GM08714 (cell line): Measurements from ENCODE around the gene NRXN3.

Experiments used
- H3K4me3 ChIP-seq: fragments of 200-500 bp; sonication (Bioruptor generic); 2 replicates; pipeline ENCODE4 v1.5.1; 2014; ENCODE audit warnings: mild to moderate bottlenecking, low read length, inconsistent platforms
- ZNF274 ChIP-seq: IDR thresholded peaks from 2 replicates; pipeline ENCODE4 v1.6.1; 2012; ENCODE audit warnings: mild to moderate bottlenecking, low read depth, low read length

The NRXN3 gene

DNA sequence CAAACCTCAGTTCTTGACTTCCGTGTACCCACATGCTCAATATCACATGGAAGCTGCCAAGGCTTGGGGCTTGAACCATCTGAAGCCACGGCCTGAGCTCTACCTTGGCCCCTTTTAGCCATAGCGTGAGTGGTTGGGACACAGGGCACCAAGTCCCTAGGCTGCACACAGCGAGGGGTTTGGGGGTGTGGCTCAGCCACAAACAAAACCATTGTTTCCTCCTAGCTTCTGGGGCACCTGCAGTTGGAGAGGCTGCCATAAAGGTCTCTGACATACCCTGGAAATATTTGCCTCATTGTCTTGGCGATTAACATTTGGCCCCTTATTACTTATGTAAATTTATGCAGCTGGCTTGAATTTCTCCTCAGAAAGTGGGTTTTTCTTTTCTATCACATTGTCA, 628.6 kb downstream of the NRXN3 start:
- H3K4me3 ChIP-seq = no peak overlapping the region
- no peak for TF ChIP-seq ZNF274

DNA sequence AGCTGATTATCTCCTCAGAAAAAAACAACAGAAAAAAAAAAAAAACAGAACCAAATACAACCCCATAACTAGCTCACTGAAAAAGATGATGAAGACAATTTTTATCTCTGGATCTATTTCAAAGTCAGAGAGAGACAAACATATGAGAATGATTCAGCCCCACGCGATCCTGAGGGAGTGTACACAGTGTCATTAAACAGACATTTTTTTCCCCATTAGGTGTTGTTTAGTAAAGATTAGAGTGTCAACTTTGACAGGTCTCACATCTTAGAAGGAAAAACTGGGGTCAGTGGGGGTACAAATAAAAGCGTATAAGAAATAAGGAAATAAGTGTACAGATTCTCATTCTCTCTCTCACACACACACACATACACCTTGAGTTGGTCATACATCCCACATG, 635.4 kb downstream of the NRXN3 start:
- no peak for TF ChIP-seq ZNF274
- H3K4me3 ChIP-seq = no peak overlapping the region

DNA sequence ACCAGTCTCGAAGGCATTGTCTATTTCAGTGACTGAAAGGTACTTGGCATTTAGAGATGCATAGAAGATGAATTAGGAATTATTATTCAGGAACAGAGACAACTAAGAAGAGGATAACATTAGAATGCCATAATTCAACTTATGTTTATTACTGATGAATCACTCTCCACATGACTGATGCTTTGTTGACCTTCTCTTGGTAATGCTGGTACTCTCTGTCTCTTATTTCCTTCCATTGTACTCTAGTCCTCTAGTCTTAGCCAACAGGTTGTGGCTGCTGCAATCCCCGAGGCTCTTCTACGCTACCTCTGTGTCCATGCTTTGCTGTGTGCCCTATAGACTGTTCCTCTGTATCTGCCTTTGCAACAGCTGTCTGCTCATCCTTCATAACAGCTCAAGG, 652.9 kb downstream of the NRXN3 start:
- TF ChIP-seq ZNF274 = no peak
- no peak overlapping the region for H3K4me3 ChIP-seq

DNA sequence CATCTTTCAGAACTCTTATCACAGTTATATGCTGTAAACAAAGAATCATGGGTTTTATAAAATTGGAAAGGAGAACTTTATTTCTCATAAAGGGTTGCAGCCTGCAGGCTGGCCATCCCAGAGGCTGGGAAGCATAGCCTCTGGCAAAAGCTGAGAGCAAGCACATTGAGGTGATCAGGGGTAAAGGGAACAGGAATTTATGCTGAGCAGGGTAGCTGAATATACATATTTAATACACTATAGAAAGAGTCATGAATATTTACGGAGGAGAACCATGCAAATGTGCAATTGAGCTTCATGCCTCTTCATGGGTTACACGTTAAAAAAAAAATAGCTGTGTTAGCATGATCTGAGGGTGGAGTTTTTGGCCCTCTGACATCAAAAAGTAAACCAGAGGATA, 653.3 kb downstream of the NRXN3 start:
- no peak overlapping the region for H3K4me3 ChIP-seq
- TF ChIP-seq ZNF274 = no peak

DNA sequence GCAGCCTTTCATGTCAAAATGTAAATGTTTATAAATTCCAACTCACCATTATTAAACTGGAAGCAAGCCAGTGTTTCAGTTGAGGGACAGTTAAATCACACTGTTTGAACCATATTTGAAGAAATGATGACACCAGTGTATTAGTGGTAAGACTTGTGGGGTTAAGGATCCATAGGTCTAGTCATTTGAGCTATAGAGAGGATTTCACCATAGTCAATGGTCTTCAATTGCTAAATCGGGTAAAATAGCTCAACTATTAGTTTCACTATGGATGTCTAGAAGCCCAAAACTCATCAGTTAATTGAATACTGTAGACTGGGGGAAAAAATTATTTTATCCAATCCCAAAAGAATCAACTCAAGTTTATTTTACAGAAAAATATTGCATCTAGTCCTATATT, 659.1 kb downstream of the NRXN3 start:
- H3K4me3 ChIP-seq = no peak overlapping the region
- TF ChIP-seq ZNF274 = no peak

DNA sequence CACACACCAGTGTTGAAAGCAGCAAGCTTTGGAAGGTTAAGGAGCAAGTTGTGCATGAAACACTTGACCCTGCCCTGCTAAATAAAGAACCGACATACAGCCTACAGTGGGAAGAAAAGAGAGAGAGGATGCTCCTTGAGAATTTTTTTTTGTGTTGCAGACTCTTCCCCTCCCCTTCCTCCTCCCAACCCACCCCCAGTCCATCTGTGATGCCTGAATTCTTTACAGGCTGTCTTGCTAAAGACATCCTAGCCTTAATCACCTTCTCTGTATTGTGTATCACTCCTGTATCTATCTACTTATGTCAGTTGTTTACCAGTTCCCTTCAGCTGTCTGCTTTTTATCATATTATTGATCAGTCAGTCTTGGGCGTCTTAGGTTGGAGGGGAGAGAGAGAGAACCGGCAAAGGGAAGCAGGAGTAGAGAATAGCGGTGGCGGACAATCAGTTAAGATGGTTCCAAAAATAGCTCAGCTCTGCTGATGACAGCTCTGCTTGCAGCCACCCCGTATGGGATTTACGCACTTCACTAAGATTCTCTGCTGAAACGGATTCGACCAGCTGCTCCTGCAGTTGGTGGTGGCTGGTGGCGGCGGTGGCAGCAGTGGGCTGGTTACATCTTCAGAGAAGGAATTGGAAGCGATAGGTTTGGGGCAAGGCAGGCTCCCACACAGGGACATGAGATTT, 664.7 kb downstream of the NRXN3 start:
- TF ChIP-seq ZNF274 = no peak
- H3K4me3 ChIP-seq = no peak overlapping the region

DNA sequence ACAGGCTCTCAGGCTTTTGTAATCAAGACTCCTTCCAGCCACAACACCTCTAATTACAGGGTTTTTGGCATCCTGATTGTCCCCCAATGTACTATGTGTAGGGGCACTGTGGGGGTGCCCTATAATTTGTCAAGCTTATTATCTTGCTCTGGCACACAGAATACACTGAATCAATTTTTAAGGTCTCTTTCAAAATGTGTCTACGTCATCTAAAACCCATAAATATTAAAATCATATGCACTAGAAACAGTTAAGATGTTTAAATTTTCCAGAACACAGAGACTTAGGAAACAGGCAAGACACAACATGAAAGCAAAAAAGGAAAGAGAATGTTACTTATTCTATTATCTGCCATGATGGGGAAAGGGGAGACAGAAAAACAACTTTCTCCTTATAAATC, 665.7 kb downstream of the NRXN3 start:
- no peak for TF ChIP-seq ZNF274
- H3K4me3 ChIP-seq = no peak overlapping the region

DNA sequence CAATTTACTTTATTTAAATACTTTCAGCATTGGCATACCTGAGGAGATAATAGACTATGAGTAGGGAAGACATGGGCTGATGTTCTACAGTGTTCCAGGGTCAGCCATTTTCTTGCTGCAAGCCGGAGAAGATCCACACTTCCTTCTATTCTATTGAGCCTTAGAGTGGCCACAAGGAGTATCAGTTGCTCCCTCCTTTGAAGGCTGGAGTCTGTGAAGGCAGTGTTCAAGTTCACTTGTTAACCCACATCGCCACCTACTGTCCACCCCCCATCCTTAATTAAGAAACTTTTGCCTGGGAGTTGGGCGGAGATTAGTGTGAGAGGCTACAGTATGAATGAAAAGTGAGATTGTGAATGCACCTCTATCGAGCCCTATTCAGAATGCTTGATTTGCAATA, 666.6 kb downstream of the NRXN3 start:
- no peak overlapping the region for H3K4me3 ChIP-seq
- TF ChIP-seq ZNF274 = no peak

DNA sequence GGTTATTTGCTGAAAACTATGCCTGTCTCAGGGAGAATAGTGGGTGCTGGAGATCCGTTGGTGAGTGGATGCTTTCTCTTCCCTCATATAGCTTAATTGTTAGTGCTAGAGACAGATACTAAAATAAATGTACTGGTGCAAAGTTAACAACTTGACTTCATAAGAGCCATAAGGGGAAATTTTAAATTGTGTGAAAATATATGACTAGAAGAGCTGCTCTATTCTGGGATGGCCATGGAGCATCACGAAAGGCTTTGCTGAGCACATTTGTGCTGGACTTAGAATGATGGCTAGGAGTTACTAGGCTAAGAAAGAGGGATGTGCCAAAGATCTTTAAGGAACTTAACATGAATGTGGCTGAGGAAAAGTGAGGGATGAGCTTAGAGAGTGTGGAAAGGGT, 668.8 kb downstream of the NRXN3 start:
- TF ChIP-seq ZNF274 = no peak
- no peak overlapping the region for H3K4me3 ChIP-seq

DNA sequence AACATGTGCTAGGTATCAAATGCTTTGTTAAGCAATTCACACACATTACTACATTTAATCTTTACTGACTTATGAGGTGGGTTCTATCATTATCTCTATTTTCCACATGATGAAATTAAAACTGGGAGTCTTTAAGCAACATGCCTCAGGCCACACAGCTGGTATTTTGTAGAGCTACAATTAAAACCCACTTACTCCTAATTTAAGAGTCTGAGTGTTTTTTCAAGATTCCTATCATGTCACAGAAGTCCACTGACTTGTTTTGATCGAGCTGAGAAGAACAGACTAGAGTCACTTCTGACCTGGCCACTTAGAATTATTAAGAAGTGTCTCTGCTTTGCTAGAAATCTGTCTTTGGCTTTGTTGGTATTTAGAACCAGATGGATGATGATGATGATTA, 670.7 kb downstream of the NRXN3 start:
- no peak overlapping the region for H3K4me3 ChIP-seq
- no peak for TF ChIP-seq ZNF274

DNA sequence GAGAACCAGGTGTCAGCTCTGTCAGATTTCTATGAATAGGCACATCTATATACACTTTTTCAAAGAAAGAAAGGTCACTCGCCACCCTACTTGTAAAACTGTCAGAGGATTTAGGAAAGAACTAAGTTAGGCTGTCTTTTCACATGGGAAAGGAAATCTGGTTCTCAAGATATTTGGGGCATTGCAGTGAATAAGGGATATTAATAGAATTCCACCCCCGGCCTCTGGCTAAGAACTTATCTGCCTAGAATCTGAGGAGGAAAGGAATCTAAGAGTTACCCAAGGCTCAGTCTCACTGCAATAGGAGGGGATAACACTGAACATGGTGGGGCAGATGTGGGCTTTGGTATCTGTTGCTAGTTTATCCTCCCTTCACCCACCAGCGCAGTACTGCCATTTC, 677.6 kb downstream of the NRXN3 start:
- no peak overlapping the region for H3K4me3 ChIP-seq
- TF ChIP-seq ZNF274 = no peak

DNA sequence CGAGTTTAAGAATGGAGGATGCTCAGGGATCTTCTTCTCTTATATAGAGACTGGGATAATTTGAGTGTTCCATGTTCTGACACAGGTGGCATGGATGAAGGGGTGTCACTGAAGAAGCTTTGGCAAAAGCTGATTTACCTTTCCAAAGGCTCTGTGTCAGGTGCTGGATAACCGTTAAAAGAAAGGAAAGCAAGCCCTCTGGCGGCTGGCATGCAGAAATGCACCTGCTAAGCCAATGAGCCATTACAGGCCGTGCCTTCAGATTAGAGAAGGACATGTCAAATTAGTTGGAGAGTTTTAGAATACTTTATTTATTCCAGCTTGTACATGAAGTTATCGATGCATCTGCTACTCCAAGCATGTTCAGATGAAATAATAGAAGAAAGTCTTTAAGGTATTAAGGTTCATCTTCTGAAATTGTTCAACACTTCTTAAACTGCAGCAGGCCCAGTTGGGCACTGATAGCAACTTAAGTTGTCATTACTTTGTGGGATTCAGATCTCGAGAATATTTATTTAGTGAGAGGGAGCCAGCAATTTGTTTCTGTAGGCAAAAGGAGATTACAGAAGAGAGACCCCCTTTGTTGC, 678.2 kb downstream of the NRXN3 start:
- H3K4me3 ChIP-seq = no peak overlapping the region
- TF ChIP-seq ZNF274 = no peak

DNA sequence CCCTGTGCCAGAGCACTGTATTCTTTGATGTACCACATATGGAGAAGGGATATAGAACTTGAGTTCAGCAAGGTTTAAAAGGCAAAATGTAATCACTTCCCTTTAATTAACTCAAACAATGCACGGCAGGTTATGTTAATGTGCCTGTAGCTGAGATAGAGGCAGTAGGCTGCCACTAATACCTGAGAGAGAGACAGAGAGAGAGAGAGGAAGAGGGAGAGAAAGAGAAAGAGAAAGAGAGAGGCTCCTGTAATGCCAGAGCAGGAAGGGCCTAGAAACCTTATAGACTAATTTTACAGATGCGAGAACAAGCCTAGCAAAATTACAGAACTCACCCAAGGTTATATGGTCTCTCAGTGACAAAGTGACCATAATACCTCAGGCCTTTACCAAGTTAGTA, 679.8 kb downstream of the NRXN3 start:
- H3K4me3 ChIP-seq = no peak overlapping the region
- no peak for TF ChIP-seq ZNF274

DNA sequence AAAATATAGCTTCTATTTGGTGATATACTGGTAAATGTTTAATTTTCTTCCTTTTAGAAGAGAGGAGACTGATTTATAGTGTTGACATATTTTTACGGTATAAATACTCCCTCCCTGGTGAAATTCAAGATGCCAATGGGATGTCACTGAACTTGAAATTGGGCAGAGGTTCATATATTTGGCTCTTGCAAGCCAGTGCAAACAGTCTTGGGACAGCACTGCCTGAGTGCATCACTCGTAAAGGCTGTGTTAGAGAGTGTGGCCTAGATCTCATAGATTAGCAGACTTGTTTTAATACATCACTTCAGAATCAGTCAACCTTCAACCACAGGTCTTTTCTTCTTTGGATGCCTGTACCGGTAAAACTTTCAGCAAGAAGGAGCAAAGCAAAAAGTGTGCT, 681.0 kb downstream of the NRXN3 start:
- TF ChIP-seq ZNF274 = no peak
- H3K4me3 ChIP-seq = no peak overlapping the region

DNA sequence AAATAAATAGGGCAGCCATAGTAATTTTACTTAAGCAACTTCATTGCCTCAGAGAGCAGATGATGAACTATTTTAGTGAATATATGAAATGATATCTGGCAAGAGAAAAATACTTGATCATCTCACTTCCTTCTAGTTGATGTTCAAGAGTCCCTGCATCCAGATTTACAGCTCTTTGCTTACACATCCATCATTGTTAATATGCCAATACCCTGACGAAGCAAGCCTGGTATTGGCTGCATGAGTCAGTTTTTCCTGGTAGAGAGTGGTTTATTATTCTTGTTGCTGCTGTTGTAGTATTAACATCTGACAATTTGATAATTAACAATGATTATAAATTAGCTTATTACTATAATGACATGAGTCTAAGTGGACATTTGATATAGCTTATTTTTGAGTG, 681.9 kb downstream of the NRXN3 start:
- no peak overlapping the region for H3K4me3 ChIP-seq
- TF ChIP-seq ZNF274 = no peak

DNA sequence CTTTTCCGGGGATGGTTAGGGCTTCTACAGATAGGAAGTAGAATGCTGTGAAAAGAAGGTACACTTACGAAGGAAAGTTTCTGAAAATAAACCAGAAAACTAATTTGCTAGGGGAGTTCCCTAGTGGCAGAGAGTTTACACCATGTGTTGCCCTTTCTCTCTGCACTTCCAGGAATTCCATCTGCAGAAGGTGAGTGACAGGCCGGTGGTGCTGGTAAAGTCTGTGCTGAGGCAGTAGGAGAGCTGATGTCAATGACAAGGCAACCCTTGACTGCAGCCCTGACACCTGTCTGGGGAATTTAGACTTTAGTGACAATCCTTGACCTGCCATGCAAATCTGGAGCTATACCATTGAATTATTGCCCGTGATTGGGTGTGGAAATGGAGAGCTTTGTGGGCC, 687.8 kb downstream of the NRXN3 start:
- no peak for TF ChIP-seq ZNF274
- no peak overlapping the region for H3K4me3 ChIP-seq
